HepG2 (cell line): ENCODE results near the gene ENTREP3. TPM values are rescaled to one million over a fixed set of nuclear protein-coding genes. Genes with fewer than 3 reads are reported as not detected.

Experiments used
- AGO2 ChIP-seq: fragments of 200-400 bp; formaldehyde crosslinking; optimal IDR thresholded peaks from 2 replicates; pipeline ENCODE3; 2017; ENCODE audit warnings: mild to moderate bottlenecking, low read depth, low read length, moderate library complexity
- ARNTL ChIP-seq: sonication (generic); formaldehyde crosslinking; IDR thresholded peaks from 2 replicates; pipeline ENCODE4 v1.4.0; 2020; ENCODE audit warnings: mild to moderate bottlenecking, missing genetic modification reagents
- ATF1 ChIP-seq: IDR thresholded peaks from 2 replicates; pipeline ENCODE4 v1.6.1; 2016; ENCODE audit warnings: mild to moderate bottlenecking, control low read depth
- DNMT3B ChIP-seq: conservative IDR thresholded peaks from 2 replicates; pipeline ENCODE4 v1.6.1; 2016; ENCODE audit warnings: missing biosample characterization, control low read depth
- FLYWCH1 ChIP-seq: sonication (generic); formaldehyde crosslinking; IDR thresholded peaks from 2 replicates; pipeline ENCODE4 v1.8.1; 2023; ENCODE audit warnings: mild to moderate bottlenecking, missing genetic modification reagents
- HDAC1 ChIP-seq: sonication (generic); formaldehyde crosslinking; IDR thresholded peaks from 2 replicates; pipeline ENCODE4 v1.5.1; 2020; ENCODE audit warnings: mild to moderate bottlenecking, missing genetic modification reagents
- PAX8 ChIP-seq: sonication (generic); formaldehyde crosslinking; IDR thresholded peaks from 2 replicates; pipeline ENCODE4 v1.8.0; 2022; ENCODE audit warnings: mild to moderate bottlenecking, missing genetic modification reagents, borderline replicate concordance
- PHF5A ChIP-seq: IDR thresholded peaks from one replicate; pipeline ENCODE4 v1.6.1; 2018; ENCODE audit warnings: low read depth, missing genetic modification reagents; ENCODE audit not compliant: unreplicated experiment
- SP140L ChIP-seq: sonication (generic); formaldehyde crosslinking; IDR thresholded peaks from 2 replicates; pipeline ENCODE4 v1.4.0; 2020; ENCODE audit warnings: missing genetic modification reagents, borderline replicate concordance
- SPEN ChIP-seq: sonication (generic); formaldehyde crosslinking; IDR thresholded peaks from 2 replicates; pipeline ENCODE4 v1.5.1; 2020; ENCODE audit warnings: low read depth, mild to moderate bottlenecking, missing genetic modification reagents
- SRSF9 ChIP-seq: fragments of 200-400 bp; formaldehyde crosslinking; IDR thresholded peaks from 2 replicates; pipeline ENCODE4 v1.6.1; 2018; ENCODE audit warnings: borderline replicate concordance, mild to moderate bottlenecking, low read depth, low read length; ENCODE audit not compliant: insufficient read depth, poor library complexity, severe bottlenecking
- TBX3 ChIP-seq: fragments of 450-650 bp; IDR thresholded peaks from 2 replicates; pipeline ENCODE4 v1.6.1; 2017; ENCODE audit warnings: antibody characterized with exemption, mild to moderate bottlenecking, inconsistent platforms, borderline replicate concordance
- ZBTB8A ChIP-seq: sonication (generic); formaldehyde crosslinking; IDR thresholded peaks from 2 replicates; pipeline ENCODE4 v1.4.0; 2020; ENCODE audit warnings: mild to moderate bottlenecking, low read depth, missing genetic modification reagents, borderline replicate concordance
- ZNF441 ChIP-seq: sonication (generic); formaldehyde crosslinking; IDR thresholded peaks from 2 replicates; pipeline ENCODE4 v1.7.0; 2021; ENCODE audit warnings: missing genetic modification reagents, borderline replicate concordance
- ZNF598 ChIP-seq: sonication (generic); formaldehyde crosslinking; IDR thresholded peaks from 2 replicates; pipeline ENCODE4 v1.5.1; 2020; ENCODE audit warnings: mild to moderate bottlenecking, missing genetic modification reagents, borderline replicate concordance
- ZNF883 ChIP-seq: sonication (generic); formaldehyde crosslinking; IDR thresholded peaks from 2 replicates; pipeline ENCODE4 v1.5.1; 2020; ENCODE audit warnings: mild to moderate bottlenecking, missing genetic modification reagents; ENCODE audit errors: not compliant biosample characterization
- polyA plus RNA-seq, 8 experiments: library from polyadenylated mRNA; depleted of rRNA in 3 of 8; stranded (reverse) in 7 of 8; unstranded in 1 of 8; fragments of >200 nt; fragmentation: Illumina TruSeq in 4 of 8; extraction: Trizol in 4 of 8; gene quantifications; 2 replicates each; pipeline versions ENCODE4 v1.2.1 to v1.2.3, GENCODE V29; 2011 to 2016; ENCODE audit warnings: low read depth in 4 of 8, missing spikeins in 1 of 8, mixed read lengths in 1 of 8; ENCODE audit not compliant: insufficient read depth in 1 of 8
- total RNA-seq, 5 experiments: library from RNA; depleted of rRNA; stranded (reverse); fragments of >200 nt; fragmentation: Illumina TruSeq; extraction: Trizol; gene quantifications; 2 replicates each; pipeline ENCODE4 v1.2.3, GENCODE V29; 2016; ENCODE audit warnings: low read depth in 1 of 5
- TF ChIP-seq, protein P1 (sequence below): sonication (generic); formaldehyde crosslinking; IDR thresholded peaks from 2 replicates; pipeline ENCODE4 v1.5.1; 2020; ENCODE audit warnings: missing genetic modification reagents, mild to moderate bottlenecking, borderline replicate concordance
- TF ChIP-seq, protein P2 (sequence below): sonication (generic); formaldehyde crosslinking; IDR thresholded peaks from 2 replicates; pipeline ENCODE4 v1.5.0; 2020; ENCODE audit warnings: missing genetic modification reagents
- TF ChIP-seq, protein P3 (sequence below): sonication (generic); formaldehyde crosslinking; IDR thresholded peaks from 2 replicates; pipeline ENCODE4 v1.5.0; 2020; ENCODE audit warnings: missing genetic modification reagents, mild to moderate bottlenecking, borderline replicate concordance
- TF ChIP-seq, protein P4 (sequence below): sonication (generic); formaldehyde crosslinking; IDR thresholded peaks from 2 replicates; pipeline ENCODE4 v1.4.0; 2020; ENCODE audit warnings: mild to moderate bottlenecking, missing genetic modification reagents, borderline replicate concordance

The ENTREP3 gene
- total and polyA plus RNA-seq, 2 of the 13 experiments (the other 11 are each of a cell fraction or from before 2014, with no cell fraction given): 4.1 to 9.9 TPM

DNA sequence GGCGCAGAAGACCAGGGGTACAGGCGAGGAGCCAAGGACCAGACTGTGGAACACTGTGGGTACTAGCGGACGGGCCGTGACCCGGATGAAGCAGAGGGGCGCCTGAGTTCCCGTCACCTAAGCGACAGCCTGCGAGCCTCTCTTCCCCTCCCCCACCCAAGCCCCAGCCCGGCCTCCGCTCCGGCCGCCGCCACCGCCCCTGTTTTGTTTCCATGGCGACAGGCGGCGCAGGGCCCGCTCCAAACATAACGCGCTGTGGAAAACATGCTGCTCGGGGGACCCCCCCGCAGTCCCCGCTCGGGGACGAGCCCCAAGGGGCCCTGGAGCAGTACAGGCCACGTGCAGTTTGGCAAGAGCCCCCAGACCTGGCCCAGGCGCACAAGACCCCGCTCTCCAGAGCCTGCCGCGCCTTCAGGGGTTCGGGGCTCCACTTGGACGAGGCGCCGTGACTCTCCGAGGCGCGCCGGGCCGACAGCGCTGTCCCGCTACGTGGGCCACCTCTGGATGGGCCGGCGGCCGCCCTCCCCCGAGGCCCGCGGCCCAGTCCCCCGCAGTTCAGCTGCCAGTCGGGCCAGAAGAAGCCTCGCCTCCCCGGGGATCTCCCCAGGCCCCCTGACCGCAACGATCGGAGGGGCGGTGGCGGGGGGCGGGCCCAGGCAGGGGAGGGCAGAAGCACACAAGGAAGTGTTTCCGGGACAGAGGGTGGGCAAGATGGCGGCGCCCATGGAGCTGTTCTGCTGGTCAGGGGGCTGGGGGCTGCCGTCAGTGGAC lies 46.6 kb downstream of the ENTREP3 start, which contains the start of gene MTX1 (continued):
- TF ChIP-seq, protein P1, sequence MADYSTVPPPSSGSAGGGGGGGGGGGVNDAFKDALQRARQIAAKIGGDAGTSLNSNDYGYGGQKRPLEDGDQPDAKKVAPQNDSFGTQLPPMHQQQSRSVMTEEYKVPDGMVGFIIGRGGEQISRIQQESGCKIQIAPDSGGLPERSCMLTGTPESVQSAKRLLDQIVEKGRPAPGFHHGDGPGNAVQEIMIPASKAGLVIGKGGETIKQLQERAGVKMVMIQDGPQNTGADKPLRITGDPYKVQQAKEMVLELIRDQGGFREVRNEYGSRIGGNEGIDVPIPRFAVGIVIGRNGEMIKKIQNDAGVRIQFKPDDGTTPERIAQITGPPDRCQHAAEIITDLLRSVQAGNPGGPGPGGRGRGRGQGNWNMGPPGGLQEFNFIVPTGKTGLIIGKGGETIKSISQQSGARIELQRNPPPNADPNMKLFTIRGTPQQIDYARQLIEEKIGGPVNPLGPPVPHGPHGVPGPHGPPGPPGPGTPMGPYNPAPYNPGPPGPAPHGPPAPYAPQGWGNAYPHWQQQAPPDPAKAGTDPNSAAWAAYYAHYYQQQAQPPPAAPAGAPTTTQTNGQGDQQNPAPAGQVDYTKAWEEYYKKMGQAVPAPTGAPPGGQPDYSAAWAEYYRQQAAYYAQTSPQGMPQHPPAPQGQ (CRISPR knock-in tag): no peak
- no peak for TF ChIP-seq ATF1 (CRISPR knock-in tag)
- TF ChIP-seq PHF5A: no peak
- TF ChIP-seq, protein P2, sequence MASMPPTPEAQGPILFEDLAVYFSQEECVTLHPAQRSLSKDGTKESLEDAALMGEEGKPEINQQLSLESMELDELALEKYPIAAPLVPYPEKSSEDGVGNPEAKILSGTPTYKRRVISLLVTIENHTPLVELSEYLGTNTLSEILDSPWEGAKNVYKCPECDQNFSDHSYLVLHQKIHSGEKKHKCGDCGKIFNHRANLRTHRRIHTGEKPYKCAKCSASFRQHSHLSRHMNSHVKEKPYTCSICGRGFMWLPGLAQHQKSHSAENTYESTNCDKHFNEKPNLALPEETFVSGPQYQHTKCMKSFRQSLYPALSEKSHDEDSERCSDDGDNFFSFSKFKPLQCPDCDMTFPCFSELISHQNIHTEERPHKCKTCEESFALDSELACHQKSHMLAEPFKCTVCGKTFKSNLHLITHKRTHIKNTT (CRISPR knock-in tag): no peak
- TF ChIP-seq, protein P3, sequence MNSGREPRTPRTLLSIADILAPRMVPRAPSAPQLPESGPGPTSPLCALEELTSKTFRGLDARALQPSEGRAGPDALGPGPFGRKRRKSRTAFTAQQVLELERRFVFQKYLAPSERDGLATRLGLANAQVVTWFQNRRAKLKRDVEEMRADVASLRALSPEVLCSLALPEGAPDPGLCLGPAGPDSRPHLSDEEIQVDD: peak; percentile 60; the same call in 1 of the 2 replicates
- 0 out of 2 replicates have a peak, but pooled peaks have one; percentile 12 for TF ChIP-seq ZNF441 (CRISPR knock-in tag)
- peak; percentile 84 for TF ChIP-seq HDAC1 (CRISPR knock-in tag)
- peak; percentile 65 for TF ChIP-seq SPEN (CRISPR knock-in tag)
- TF ChIP-seq FLYWCH1 (CRISPR knock-in tag): no peak
- no peak for TF ChIP-seq DNMT3B (CRISPR knock-in tag)
- TF ChIP-seq ARNTL (CRISPR knock-in tag): no peak
- no peak for TF ChIP-seq SRSF9
- peak; percentile 57; the same call in 1 of the 2 replicates for TF ChIP-seq ZNF598
- TF ChIP-seq SP140L (CRISPR knock-in tag): no peak
- no peak for TF ChIP-seq TBX3
- no peak for TF ChIP-seq AGO2
- TF ChIP-seq, protein P4, sequence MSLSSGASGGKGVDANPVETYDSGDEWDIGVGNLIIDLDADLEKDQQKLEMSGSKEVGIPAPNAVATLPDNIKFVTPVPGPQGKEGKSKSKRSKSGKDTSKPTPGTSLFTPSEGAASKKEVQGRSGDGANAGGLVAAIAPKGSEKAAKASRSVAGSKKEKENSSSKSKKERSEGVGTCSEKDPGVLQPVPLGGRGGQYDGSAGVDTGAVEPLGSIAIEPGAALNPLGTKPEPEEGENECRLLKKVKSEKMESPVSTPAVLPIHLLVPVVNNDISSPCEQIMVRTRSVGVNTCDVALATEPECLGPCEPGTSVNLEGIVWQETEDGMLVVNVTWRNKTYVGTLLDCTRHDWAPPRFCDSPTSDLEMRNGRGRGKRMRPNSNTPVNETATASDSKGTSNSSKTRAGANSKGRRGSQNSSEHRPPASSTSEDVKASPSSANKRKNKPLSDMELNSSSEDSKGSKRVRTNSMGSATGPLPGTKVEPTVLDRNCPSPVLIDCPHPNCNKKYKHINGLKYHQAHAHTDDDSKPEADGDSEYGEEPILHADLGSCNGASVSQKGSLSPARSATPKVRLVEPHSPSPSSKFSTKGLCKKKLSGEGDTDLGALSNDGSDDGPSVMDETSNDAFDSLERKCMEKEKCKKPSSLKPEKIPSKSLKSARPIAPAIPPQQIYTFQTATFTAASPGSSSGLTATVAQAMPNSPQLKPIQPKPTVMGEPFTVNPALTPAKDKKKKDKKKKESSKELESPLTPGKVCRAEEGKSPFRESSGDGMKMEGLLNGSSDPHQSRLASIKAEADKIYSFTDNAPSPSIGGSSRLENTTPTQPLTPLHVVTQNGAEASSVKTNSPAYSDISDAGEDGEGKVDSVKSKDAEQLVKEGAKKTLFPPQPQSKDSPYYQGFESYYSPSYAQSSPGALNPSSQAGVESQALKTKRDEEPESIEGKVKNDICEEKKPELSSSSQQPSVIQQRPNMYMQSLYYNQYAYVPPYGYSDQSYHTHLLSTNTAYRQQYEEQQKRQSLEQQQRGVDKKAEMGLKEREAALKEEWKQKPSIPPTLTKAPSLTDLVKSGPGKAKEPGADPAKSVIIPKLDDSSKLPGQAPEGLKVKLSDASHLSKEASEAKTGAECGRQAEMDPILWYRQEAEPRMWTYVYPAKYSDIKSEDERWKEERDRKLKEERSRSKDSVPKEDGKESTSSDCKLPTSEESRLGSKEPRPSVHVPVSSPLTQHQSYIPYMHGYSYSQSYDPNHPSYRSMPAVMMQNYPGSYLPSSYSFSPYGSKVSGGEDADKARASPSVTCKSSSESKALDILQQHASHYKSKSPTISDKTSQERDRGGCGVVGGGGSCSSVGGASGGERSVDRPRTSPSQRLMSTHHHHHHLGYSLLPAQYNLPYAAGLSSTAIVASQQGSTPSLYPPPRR (CRISPR knock-in tag): no peak
- no peak for TF ChIP-seq ZBTB8A (CRISPR knock-in tag)
- TF ChIP-seq PAX8: no peak; the same call in 1 of the 2 replicates
- TF ChIP-seq ZNF883 (CRISPR knock-in tag): peak; percentile 77
